Natural killer cell (primary cell): ENCODE results near the gene CAPZA2. TPM values are rescaled to one million over a fixed set of nuclear protein-coding genes. Genes with fewer than 3 reads are reported as not detected.
A peak's percentile ranks its signal among the peaks of the same experiment; 100 is the strongest.

ENCODE experiments used
- ATAC-seq, 3 donors: fragments of 150-1000 bp in 2 of 3; fragments of 200-7000 bp in 1 of 3; cut with Tn5 transposase; 1 replicate in 1 of 3; 2 replicates in 2 of 3; pipeline ENCODE4 v1.10.0; 2021; ENCODE audit warnings: mild to moderate bottlenecking in 2 of 3, moderate library complexity in 2 of 3
- DNase-seq, 2 donors: peaks; one replicate each; pipeline versions ENCODE4 v3.0.0 to v3.0.0-alpha.2; 2013 to 2021; ENCODE audit warnings: mixed read lengths in 1 of 2
- H3K27ac ChIP-seq: one replicate; pipeline ENCODE4 v1.5.1; 2013; ENCODE audit warnings: mild to moderate bottlenecking, low read length
- H3K27me3 ChIP-seq: one replicate; pipeline ENCODE4 v1.6.1; 2013; ENCODE audit warnings: low read length; ENCODE audit not compliant: control insufficient read depth, insufficient read depth
- H3K36me3 ChIP-seq: one replicate; pipeline ENCODE4 v1.6.1; 2013; ENCODE audit warnings: low read length; ENCODE audit not compliant: control insufficient read depth, insufficient read depth
- H3K4me1 ChIP-seq: one replicate; pipeline ENCODE4 v1.6.1; 2013; ENCODE audit warnings: low read length; ENCODE audit not compliant: control insufficient read depth, insufficient read depth
- H3K4me3 ChIP-seq: one replicate; pipeline ENCODE4 v1.5.1; 2013; ENCODE audit warnings: low read length
- H3K9me3 ChIP-seq: one replicate; pipeline ENCODE4 v1.6.1; 2013; ENCODE audit warnings: low read length; ENCODE audit not compliant: control insufficient read depth, insufficient read depth
- H3K27ac Mint-ChIP-seq, 2 donors: one replicate each; pipeline ENCODE4 v1.8.0; 2022; ENCODE audit warnings: mild to moderate bottlenecking in 2 of 2, mixed read lengths in 2 of 2, moderate library complexity in 1 of 2
- H3K27me3 Mint-ChIP-seq, 2 donors: one replicate each; pipeline ENCODE4 v1.8.0; 2022; ENCODE audit warnings: low read depth in 2 of 2, mixed read lengths in 2 of 2
- H3K36me3 Mint-ChIP-seq: one replicate; pipeline ENCODE4 v1.8.0; 2022; ENCODE audit warnings: mixed read lengths
- H3K4me1 Mint-ChIP-seq, 2 donors: one replicate each; pipeline ENCODE4 v1.8.0; 2022; ENCODE audit warnings: mixed read lengths in 2 of 2
- H3K4me3 Mint-ChIP-seq: one replicate; pipeline ENCODE4 v1.8.0; 2022; ENCODE audit warnings: mild to moderate bottlenecking, moderate library complexity, mixed read lengths
- H3K9me3 Mint-ChIP-seq, 2 donors: one replicate each; pipeline ENCODE4 v1.8.0; 2022; ENCODE audit warnings: mixed read lengths in 2 of 2
- WGBS: methylation state at CpG from one replicate; pipeline ENCODE4 v1.1.7; 2013; ENCODE audit warnings: missing lambda C conversion rate; ENCODE audit not compliant: insufficient coverage; 5-methylcytosine and 5-hydroxymethylcytosine counted together
- intact Hi-C: fragments of 100-400 bp; cut with micrococcal nuclease; formaldehyde crosslinking; loops from one replicate; pipeline ENCODE4 v1.14.2; 2022
- total RNA-seq, 4 donors: library from RNA; stranded (reverse); fragments of 120-200 nt in 1 of 4; gene quantifications; one replicate each; pipeline versions ENCODE4 v1.2.3 to v1.2.4, GENCODE V29; 2013 to 2022
- TF ChIP-seq, protein P1 (sequence below): fragments of 200-600 bp; IDR thresholded peaks from one replicate; pipeline ENCODE4 v1.8.0; 2022; ENCODE audit warnings: antibody characterized with exemption

CAPZA2 gene
- total RNA-seq, 3 donors from 2014 or later (not counting 1 experiment from before 2014, with no cell fraction given): 97.0 to 135 (median 131) TPM

DNA sequence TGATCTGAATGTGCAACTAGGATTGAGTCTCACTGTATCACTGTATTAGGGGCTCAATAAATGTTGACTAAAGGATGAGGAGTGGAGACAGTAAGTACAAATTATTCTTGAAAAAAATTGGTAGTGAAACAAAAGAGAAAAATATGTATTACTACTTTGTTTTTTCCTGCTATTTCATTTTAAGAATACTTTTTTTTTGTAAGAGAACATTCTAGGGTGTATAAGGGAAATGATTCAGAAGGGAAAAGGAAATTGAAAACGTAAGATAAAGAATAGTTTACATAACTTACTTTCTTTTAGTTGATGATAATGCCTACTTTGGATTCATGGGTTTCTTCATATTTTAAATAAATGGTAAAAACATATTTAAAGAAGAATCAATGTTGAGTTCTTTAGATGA lies 9.6 kb downstream of the CAPZA2 start:
- Histone ChIP-seq H3K27me3 (no peaks in the 10 kb centered on the region), H3K4me3 (no peak overlapping the region), H3K9me3 (no peaks in the 10 kb centered on the region), H3K4me1 (peaks cover 8% of the 10 kb centered on the region), H3K27ac (no peak overlapping the region), H3K36me3 (no peaks in the 10 kb centered on the region)
- WGBS: no CpG with 5 or more reads among the region's 1 CpG
- Mint-ChIP-seq H3K4me3 (peak overlapping the region; percentile 45), H3K27ac (peak overlapping the region; percentile 8 to 36), H3K27me3 (no peaks in the 10 kb centered on the region), H3K36me3 (no peaks in the 10 kb centered on the region), H3K9me3 (no peaks in the 10 kb centered on the region), H3K4me1 (peaks cover 59 to 60% of the 10 kb centered on the region in 2 donors)
- no peak for ATAC-seq
- no peak for DNase-seq
- TF ChIP-seq, protein P1, sequence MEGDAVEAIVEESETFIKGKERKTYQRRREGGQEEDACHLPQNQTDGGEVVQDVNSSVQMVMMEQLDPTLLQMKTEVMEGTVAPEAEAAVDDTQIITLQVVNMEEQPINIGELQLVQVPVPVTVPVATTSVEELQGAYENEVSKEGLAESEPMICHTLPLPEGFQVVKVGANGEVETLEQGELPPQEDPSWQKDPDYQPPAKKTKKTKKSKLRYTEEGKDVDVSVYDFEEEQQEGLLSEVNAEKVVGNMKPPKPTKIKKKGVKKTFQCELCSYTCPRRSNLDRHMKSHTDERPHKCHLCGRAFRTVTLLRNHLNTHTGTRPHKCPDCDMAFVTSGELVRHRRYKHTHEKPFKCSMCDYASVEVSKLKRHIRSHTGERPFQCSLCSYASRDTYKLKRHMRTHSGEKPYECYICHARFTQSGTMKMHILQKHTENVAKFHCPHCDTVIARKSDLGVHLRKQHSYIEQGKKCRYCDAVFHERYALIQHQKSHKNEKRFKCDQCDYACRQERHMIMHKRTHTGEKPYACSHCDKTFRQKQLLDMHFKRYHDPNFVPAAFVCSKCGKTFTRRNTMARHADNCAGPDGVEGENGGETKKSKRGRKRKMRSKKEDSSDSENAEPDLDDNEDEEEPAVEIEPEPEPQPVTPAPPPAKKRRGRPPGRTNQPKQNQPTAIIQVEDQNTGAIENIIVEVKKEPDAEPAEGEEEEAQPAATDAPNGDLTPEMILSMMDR: no peak
- intact Hi-C loops: no loop called here

DNA sequence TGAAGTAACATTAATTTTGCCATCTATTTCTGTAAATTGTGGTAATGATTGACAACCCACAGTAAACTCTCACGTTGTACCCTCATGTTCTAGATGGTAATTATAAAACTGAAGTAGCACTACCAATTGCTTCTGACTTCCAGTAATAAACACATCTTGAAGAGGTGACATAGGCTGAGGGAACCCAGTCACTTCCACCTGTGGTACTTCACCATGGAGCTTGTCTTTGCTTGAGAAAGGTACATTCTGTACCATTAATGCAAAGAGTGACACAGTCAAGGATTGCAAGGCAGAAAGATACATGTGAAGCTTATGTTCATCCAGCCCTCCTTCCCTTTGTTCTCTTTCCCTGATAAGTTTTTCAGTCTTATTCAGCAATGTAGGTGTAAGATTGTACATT lies 11.2 kb downstream of the CAPZA2 start:
- Mint-ChIP-seq H3K4me1 (peaks cover 46 to 49% of the 10 kb centered on the region in 2 donors), H3K36me3 (no peaks in the 10 kb centered on the region), H3K27me3 (no peaks in the 10 kb centered on the region), H3K4me3 (no peak overlapping the region), H3K27ac (peak overlapping the region; percentile 59 to 72), H3K9me3 (no peaks in the 10 kb centered on the region)
- Histone ChIP-seq H3K36me3 (no peaks in the 10 kb centered on the region), H3K27ac (no peak overlapping the region), H3K4me1 (peaks cover 4% of the 10 kb centered on the region), H3K4me3 (no peak overlapping the region), H3K9me3 (no peaks in the 10 kb centered on the region), H3K27me3 (no peaks in the 10 kb centered on the region)
- ATAC-seq (no peak), DNase-seq (no peak)
- intact Hi-C loops: no loop called here
- TF ChIP-seq, protein P1: no peak
- WGBS: no CpG with 5 or more reads among the region's 1 CpG

DNA sequence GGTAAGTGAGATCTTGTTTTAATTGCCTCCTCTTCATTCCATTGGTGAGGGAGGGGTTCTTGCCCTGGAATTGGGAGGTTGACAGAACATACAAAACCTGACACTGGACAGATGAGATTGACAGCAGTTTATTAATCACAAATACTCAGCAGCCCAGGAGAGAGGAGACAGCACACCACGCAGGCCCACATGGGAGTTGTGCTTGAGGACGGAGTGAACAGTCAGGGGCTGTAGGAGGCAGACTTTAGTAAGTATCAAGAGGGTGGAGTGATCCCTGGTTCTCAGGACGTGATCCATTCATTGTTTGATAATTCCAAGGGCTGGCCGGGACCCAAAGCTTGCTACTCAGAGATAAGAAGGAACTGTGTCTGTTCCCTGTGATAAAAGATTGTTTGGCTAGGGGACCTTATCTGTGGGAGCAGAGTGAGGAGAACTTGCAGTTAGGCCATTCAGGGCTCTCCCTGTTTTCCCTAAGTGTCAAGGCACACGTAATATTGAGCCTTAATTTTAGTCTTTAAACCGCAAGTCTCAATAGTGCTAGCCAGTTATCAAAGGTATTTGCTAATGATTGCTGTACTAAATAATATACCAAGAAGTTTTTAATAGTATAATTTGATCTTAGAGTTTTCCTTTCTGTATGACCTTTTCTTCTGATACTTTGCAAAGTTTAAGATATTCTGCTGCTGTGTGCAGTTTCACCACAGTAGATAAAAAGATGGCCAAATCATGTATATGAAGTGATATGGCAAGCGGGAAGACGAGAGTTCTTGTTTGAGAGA lies 14.5 kb downstream of the CAPZA2 start:
- 94% methylated on average over 8 of the region's 8 CpGs for WGBS
- no peaks in the 10 kb centered on the region for H3K27me3 Mint-ChIP-seq
- Histone ChIP-seq H3K36me3 (no peaks in the 10 kb centered on the region), H3K4me1 (peaks cover 4% of the 10 kb centered on the region), H3K27ac (no peak overlapping the region), H3K4me3 (no peak overlapping the region), H3K9me3 (no peaks in the 10 kb centered on the region), H3K27me3 (no peaks in the 10 kb centered on the region)
- no peak for ATAC-seq
- H3K27ac Mint-ChIP-seq: no peak overlapping the region
- H3K4me1 Mint-ChIP-seq: peaks cover 31 to 32% of the 10 kb centered on the region in 2 donors
- intact Hi-C loops: no loop called here
- DNase-seq: no peak
- H3K36me3 Mint-ChIP-seq: no peaks in the 10 kb centered on the region
- TF ChIP-seq, protein P1: no peak
- no peaks in the 10 kb centered on the region for H3K9me3 Mint-ChIP-seq
- no peak overlapping the region for H3K4me3 Mint-ChIP-seq
